Measurements from ENCODE around the gene TNPO3. TPM values are rescaled to one million over a fixed set of nuclear protein-coding genes. Genes with fewer than 3 reads are reported as not detected.

The TNPO3 gene
- total and polyA plus RNA-seq, 10 of the 15 experiments (the other 5 are each of a cell fraction or from before 2014, with no cell fraction given) = 17.6 to 91.8 (median 65.9) TPM

DNA sequence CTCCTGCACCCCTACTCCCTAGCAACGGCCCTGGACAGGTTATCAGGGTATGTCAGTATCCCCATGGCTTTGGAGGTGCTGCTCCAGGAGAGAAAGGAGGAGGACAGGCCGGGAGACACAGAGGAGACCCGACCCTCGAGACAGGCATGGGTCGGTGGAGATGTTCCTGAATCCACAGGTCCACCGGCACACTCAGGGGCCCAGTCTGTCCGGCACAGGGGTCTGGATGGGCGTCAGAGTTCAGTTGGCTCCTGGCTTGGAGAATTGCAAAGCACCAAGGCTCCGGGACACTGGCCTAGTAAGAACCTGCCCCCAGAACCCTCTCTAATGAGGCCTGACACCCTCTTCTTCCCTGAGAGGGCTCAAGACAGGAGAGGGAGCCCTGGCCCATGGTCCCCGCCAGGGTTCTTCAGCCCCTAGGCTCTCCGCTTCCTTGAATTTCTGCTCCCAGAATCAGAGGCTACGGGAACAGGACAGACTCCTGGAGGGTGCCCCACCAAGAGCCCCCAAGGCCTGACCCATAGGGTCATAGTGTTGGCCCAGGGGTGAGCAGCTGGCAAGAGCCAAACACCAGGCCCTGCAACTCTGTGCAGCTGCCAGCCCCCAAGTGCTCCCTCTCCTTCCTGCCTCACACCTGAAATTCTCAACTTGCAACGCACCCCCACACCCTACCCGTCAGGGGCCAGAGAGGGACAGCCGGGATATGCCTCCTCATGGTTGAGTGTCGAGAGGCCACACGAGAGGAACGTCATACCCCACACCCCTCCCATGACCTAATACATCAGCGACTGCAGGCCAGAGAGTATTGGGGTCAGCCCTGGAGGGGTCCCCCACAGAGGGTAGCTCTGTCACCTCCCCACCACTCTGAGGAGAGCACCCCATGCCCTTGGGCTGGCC is 122.7 kb downstream of the TNPO3 start (continued):
- no peak for TF ChIP-seq ZNF592 (IDR thresholded peaks at IDR 0.05)
- TF ChIP-seq EGR1 (IDR thresholded peaks at IDR 0.05; ENCODE audit: borderline replicate concordance in 1 of 2, low read depth in 2 of 2, low read length in 2 of 2) = no peak
- no peak for TF ChIP-seq RB1 (IDR thresholded peaks at IDR 0.05; ENCODE audit: borderline replicate concordance)
- no peak for TF ChIP-seq ATF2 (IDR thresholded peaks at IDR 0.05; ENCODE audit: low read length)
- TF ChIP-seq EP300 (IDR thresholded peaks at IDR 0.05; ENCODE audit: borderline replicate concordance in 1 of 2, control insufficient read depth in 1 of 2, low read depth in 2 of 2, low read length in 2 of 2) = no peak
- no peak for TF ChIP-seq NRF1 (conservative IDR thresholded peaks at IDR 0.05; ENCODE audit: low read depth, low read length)
